ENCODE data around the gene SVIL.

- no peak for TF ChIP-seq EZH2 (IDR thresholded peaks at IDR 0.05)
- TF ChIP-seq POLR2AphosphoS5 (IDR thresholded peaks at IDR 0.05; ENCODE audit: borderline replicate concordance, low read depth, low read length): no peak
- TF ChIP-seq FOXP2 (optimal IDR thresholded peaks at IDR 0.05; ENCODE audit: control extremely low read depth, extremely low read length, insufficient read depth): no peak
Observed at GRCh38 chr10:29524294-29524693, 110.5 kb downstream of the SVIL start.
